Smooth muscle cell (in vitro differentiated cells): ENCODE data around the gene PUM1. TPM values are rescaled to one million over a fixed set of nuclear protein-coding genes. Genes with fewer than 3 reads are reported as not detected.

Source experiments
- DNase-seq: peaks from one replicate; lab custom pipeline; 2025; ENCODE audit not compliant: unreplicated experiment; lab: John Stamatoyannopoulos, UW
- H2AFZ ChIP-seq: fragments of 200-600 bp; sonication (generic); 2 replicates; pipeline ENCODE4 v1.6.0; 2016; ENCODE audit warnings: antibody characterized with exemption, low read depth, mild to moderate bottlenecking
- H3F3A ChIP-seq: fragments of 200-600 bp; sonication (generic); 2 replicates; pipeline ENCODE4 v1.6.0; 2017; ENCODE audit warnings: antibody characterized with exemption, low read depth
- H3K27ac ChIP-seq: fragments of 200-600 bp; sonication (generic); 2 replicates; pipeline ENCODE4 v1.5.1; 2016; ENCODE audit warnings: low read depth, mild to moderate bottlenecking
- H3K27me3 ChIP-seq: fragments of 200-600 bp; sonication (generic); 2 replicates; pipeline ENCODE4 v1.6.1; 2016; ENCODE audit warnings: low read depth, mild to moderate bottlenecking
- H3K36me3 ChIP-seq: fragments of 200-600 bp; sonication (generic); 2 replicates; pipeline ENCODE4 v1.5.1; 2016; ENCODE audit warnings: low read depth
- H3K4me1 ChIP-seq: fragments of 200-600 bp; sonication (generic); 2 replicates; pipeline ENCODE4 v1.5.1; 2016; ENCODE audit warnings: low read depth
- H3K4me2 ChIP-seq: fragments of 200-600 bp; sonication (generic); 2 replicates; pipeline ENCODE4 v1.6.0; 2016; ENCODE audit warnings: mild to moderate bottlenecking
- H3K4me3 ChIP-seq: fragments of 200-600 bp; sonication (generic); 2 replicates; pipeline ENCODE4 v1.5.1; 2016; ENCODE audit warnings: mild to moderate bottlenecking
- H3K79me2 ChIP-seq: fragments of 200-600 bp; sonication (generic); 2 replicates; pipeline ENCODE4 v1.6.0; 2016; ENCODE audit warnings: low read depth, mild to moderate bottlenecking
- H3K9ac ChIP-seq: fragments of 200-600 bp; sonication (generic); 2 replicates; pipeline ENCODE4 v1.6.0; 2016; ENCODE audit warnings: low read depth
- H3K9me3 ChIP-seq: fragments of 200-600 bp; sonication (generic); replicated peaks from 2 replicates; pipeline ENCODE4 v1.5.1; 2016; ENCODE audit warnings: low read depth
- H4K20me1 ChIP-seq: fragments of 200-600 bp; sonication (generic); 2 replicates; pipeline ENCODE4 v1.6.0; 2016; ENCODE audit warnings: low read depth
- WGBS: methylation state at CpG from one replicate; pipeline ENCODE4 v1.1.7; 2016; ENCODE audit warnings: low lambda C conversion rate; 5-methylcytosine and 5-hydroxymethylcytosine counted together
- polyA plus RNA-seq: library from polyadenylated mRNA; unstranded; fragments of >200 nt; fragmentation: Nextera tagmentation; extraction: Ambion mirVana; gene quantifications from 2 replicates; pipeline ENCODE4 v1.2.1, GENCODE V29; 2016
- total RNA-seq: library from RNA; depleted of rRNA; stranded (reverse); fragments of >200 nt; gene quantifications from 2 replicates; pipeline ENCODE4 v1.2.3, GENCODE V29; 2014
- TF ChIP-seq, protein P1 (sequence below): fragments of 200-600 bp; sonication (generic); IDR thresholded peaks from 2 replicates; pipeline ENCODE4 v1.5.1; 2017; ENCODE audit warnings: borderline replicate concordance, mild to moderate bottlenecking, antibody characterized with exemption; ENCODE audit not compliant: insufficient read depth, poor library complexity, severe bottlenecking

The PUM1 gene
- total and polyA plus RNA-seq, 2 experiments from 2014 or later = 49.0 to 78.2 TPM

DNA sequence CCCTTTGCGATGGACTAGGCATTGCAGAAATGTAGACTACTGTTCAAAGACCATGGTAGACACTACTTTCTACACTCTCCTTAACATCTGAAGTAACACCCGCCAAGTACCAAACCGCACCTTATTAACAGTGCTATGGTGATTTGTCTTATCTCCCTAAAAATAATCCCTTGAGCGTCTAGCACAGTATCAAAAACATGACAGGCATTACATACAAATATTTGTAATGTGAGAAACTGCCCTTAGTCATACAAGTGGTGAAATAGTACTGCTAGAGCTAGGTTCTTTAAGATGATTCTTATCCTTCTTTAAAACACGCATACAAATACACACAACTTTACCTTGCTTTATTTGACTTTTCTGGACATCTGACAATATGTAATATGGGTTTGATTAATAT lies 27.2 kb downstream of the PUM1 start:
- Histone ChIP-seq H3F3A (no peaks in the 10 kb centered on the region), H3K9me3 (no peaks in the 10 kb centered on the region), H3K9ac (no peak overlapping the region), H3K4me2 (peak overlapping the region; percentile 75), H2AFZ (no peak overlapping the region), H3K27me3 (no peaks in the 10 kb centered on the region), H3K79me2 (peaks cover 97% of the 10 kb centered on the region), H3K4me3 (no peak overlapping the region), H3K27ac (peak overlapping the region; percentile 70), H4K20me1 (peaks cover 100% of the 10 kb centered on the region), H3K36me3 (no peaks in the 10 kb centered on the region), H3K4me1 (peaks cover 5% of the 10 kb centered on the region)
- DNase-seq = no peak
- 46% methylated on average over 5 of the region's 5 CpGs for WGBS
- TF ChIP-seq, protein P1, sequence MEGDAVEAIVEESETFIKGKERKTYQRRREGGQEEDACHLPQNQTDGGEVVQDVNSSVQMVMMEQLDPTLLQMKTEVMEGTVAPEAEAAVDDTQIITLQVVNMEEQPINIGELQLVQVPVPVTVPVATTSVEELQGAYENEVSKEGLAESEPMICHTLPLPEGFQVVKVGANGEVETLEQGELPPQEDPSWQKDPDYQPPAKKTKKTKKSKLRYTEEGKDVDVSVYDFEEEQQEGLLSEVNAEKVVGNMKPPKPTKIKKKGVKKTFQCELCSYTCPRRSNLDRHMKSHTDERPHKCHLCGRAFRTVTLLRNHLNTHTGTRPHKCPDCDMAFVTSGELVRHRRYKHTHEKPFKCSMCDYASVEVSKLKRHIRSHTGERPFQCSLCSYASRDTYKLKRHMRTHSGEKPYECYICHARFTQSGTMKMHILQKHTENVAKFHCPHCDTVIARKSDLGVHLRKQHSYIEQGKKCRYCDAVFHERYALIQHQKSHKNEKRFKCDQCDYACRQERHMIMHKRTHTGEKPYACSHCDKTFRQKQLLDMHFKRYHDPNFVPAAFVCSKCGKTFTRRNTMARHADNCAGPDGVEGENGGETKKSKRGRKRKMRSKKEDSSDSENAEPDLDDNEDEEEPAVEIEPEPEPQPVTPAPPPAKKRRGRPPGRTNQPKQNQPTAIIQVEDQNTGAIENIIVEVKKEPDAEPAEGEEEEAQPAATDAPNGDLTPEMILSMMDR = no peak

DNA sequence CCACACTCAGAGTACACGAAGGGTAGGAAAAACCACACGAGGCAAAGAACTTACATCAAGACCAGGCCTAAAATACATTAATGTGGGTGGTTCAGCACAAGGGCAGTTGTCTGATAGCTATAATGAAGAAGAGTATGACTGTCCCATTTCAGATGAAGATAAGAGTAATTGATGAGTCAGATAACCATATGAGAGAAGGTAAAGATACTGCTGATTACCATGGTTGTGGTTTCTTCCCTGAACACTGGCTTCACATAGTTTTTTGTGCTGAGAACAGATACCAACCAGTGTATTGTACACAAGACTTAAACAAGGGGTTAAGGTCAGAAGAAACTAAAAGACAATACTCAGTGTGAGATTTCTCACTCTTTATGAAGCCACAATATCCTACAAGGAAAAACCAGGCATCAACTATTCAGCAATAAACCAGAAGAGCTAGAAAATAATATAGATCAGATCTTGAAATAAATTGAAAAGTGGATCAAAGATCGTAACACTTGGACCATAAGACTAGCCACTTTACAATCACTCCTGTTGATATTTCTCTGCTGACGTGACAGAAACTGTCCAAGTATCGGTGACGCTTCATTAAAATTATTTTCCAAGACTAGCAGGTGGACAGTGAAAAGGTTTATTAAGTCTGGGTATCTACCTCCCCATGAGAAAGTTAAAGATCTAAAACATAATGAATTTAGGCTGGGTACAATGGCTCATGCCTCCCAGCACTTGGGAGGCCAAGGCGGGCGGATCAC lies 28.6 kb downstream of the PUM1 start:
- no peaks in the 10 kb centered on the region for H3K9me3 ChIP-seq
- no peak overlapping the region for H2AFZ ChIP-seq
- no peak overlapping the region for H3K9ac ChIP-seq
- H3K4me2 ChIP-seq = peak overlapping the region; percentile 4
- no peaks in the 10 kb centered on the region for H3F3A ChIP-seq
- H3K79me2 ChIP-seq = peaks cover 97% of the 10 kb centered on the region
- TF ChIP-seq, protein P1 = no peak
- DNase-seq = no peak
- H3K4me1 ChIP-seq = peaks cover 5% of the 10 kb centered on the region
- H3K36me3 ChIP-seq = no peaks in the 10 kb centered on the region
- peak overlapping the region; percentile 70 for H3K27ac ChIP-seq
- peaks cover 100% of the 10 kb centered on the region for H4K20me1 ChIP-seq
- 85% methylated on average over 8 of the region's 8 CpGs for WGBS
- H3K27me3 ChIP-seq = no peaks in the 10 kb centered on the region
- H3K4me3 ChIP-seq = no peak overlapping the region

DNA sequence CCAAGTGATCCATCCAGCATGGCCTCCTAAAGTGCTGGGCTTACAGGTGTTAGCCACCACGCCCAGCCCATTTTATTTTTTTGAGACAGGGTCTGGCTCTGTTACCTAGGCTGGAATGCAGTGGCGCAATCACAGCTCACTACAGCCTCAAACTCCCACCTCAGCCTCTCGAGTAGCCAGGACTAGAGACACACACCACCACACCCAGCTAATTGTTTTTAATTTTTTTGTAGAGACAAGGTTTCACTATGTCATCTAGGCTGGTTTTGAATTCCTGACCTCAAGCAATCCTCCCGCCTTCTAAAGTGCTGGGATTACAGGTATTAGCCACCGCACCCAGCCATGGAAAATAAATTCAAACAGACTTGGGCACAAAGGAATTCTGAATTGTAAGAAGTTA lies 31.9 kb downstream of the PUM1 start:
- Histone ChIP-seq H3K79me2 (peaks cover 100% of the 10 kb centered on the region), H3K9ac (no peak overlapping the region), H3K4me2 (peak overlapping the region; percentile 19), H4K20me1 (peaks cover 100% of the 10 kb centered on the region), H3K4me3 (no peak overlapping the region), H3K36me3 (no peaks in the 10 kb centered on the region), H3K27me3 (no peaks in the 10 kb centered on the region), H3K4me1 (peaks cover 5% of the 10 kb centered on the region), H3K9me3 (no peaks in the 10 kb centered on the region), H3K27ac (peak overlapping the region; percentile 73), H3F3A (no peaks in the 10 kb centered on the region), H2AFZ (no peak overlapping the region)
- WGBS = 73% methylated on average over 5 of the region's 5 CpGs
- no peak for DNase-seq
- TF ChIP-seq, protein P1 = no peak

DNA sequence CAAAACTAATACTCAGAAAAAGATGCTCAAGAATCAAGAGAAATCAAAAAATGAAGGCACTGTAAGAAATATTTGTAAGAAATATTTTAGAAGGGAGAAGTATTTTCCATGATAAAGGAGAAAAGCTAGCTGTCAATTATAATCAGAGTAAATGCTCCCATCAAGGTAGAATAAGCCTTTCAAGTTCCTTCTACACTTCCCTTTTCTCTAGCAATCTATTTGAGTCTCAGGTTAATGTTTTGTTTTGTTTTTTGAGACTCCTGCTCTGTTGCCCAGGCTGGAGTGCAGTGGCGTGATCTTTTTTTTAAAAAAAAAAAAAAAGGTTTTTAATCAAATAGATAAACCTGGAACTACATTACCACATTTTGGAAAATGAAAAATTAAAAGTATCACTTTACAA lies 33.3 kb downstream of the PUM1 start:
- no peak overlapping the region for H3K4me3 ChIP-seq
- DNase-seq = no peak
- no peaks in the 10 kb centered on the region for H3K9me3 ChIP-seq
- no peak overlapping the region for H3K9ac ChIP-seq
- TF ChIP-seq, protein P1 = no peak
- H3K27ac ChIP-seq = peak overlapping the region; percentile 19
- H3K79me2 ChIP-seq = peaks cover 100% of the 10 kb centered on the region
- no peaks in the 10 kb centered on the region for H3K27me3 ChIP-seq
- no peaks in the 10 kb centered on the region for H3F3A ChIP-seq
- H3K4me2 ChIP-seq = no peak overlapping the region
- no peaks in the 10 kb centered on the region for H3K36me3 ChIP-seq
- H3K4me1 ChIP-seq = peaks cover 5% of the 10 kb centered on the region
- no peak overlapping the region for H2AFZ ChIP-seq
- WGBS = 100% methylated on average over 1 of the region's 1 CpG
- H4K20me1 ChIP-seq = peaks cover 100% of the 10 kb centered on the region
